ENCODE data around the gene CACNA2D1. TPM values are rescaled to one million over a fixed set of nuclear protein-coding genes. Genes with fewer than 3 reads are reported as not detected.

Gene CACNA2D1
- total RNA-seq, 1 experiment from 2014 or later, result 36.2 TPM

DNA sequence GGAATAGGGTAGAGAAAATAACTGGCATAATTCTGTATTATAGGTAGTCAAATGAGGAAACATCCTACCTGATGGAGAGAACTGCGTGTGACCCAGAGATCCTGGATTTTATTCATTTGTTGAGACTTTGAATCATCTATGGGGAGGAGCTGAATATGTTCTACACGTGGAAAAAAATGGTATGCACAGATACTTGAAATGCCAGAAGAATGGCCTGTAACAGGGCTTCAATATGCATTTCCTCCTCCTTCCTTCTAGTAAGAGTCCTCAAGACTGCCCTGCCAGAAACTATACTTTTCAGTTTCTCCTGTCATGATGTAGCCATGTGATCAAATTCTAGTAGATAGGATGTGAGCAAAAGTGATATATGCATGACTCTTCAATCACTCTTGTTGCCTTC lies 372.1 kb downstream of the CACNA2D1 start:
- Histone ChIP-seq H2AFZ (ENCODE audit: low read length) (no peak overlapping the region), H3K9ac (ENCODE audit: extremely low read depth, insufficient read length, low read length) (no peak overlapping the region), H2BK15ac (ENCODE audit: low read depth, low read length) (no peak overlapping the region), H3K27me3 (ENCODE audit: insufficient read depth, low read length) (no peaks in the 10 kb centered on the region), H3K27ac (ENCODE audit: insufficient read length, low read depth, low read length) (no peak overlapping the region), H3K9me3 (ENCODE audit: control insufficient read depth, low read depth, low read length) (no peaks in the 10 kb centered on the region), H2BK5ac (ENCODE audit: insufficient read length, low read length) (no peak overlapping the region), H4K5ac (ENCODE audit: insufficient read length, low read depth, low read length) (no peak overlapping the region), H3K4me2 (ENCODE audit: insufficient read depth, insufficient read length, low read length) (no peak overlapping the region), H3K23ac (ENCODE audit: insufficient read length, low read depth, low read length) (no peak overlapping the region), H3K79me2 (ENCODE audit: insufficient read depth, low read length) (no peaks in the 10 kb centered on the region), H3K14ac (ENCODE audit: insufficient read depth, low read length) (no peak overlapping the region), H4K20me1 (ENCODE audit: control insufficient read depth, insufficient read depth, insufficient read length) (no peaks in the 10 kb centered on the region), H2AK5ac (ENCODE audit: insufficient read length, low read length) (no peak overlapping the region), H2BK12ac (ENCODE audit: insufficient read length, low read depth, low read length) (no peak overlapping the region), H2BK120ac (ENCODE audit: low read depth, low read length, poor library complexity, severe bottlenecking) (no peak overlapping the region), H3K56ac (ENCODE audit: insufficient read length, low read depth, low read length) (no peak overlapping the region), H3K18ac (ENCODE audit: insufficient read length, low read depth, low read length) (no peak overlapping the region), H4K91ac (ENCODE audit: insufficient read length, low read depth, low read length) (no peak overlapping the region), H4K8ac (replicated peaks; ENCODE audit: insufficient read length, low read depth, low read length) (no peak overlapping the region), H3T11ph (ENCODE audit: low read length) (no peak overlapping the region), H3K4ac (ENCODE audit: low read depth, low read length) (no peak overlapping the region), H3K23me2 (ENCODE audit: insufficient read length, low read depth, low read length, poor library complexity, severe bottlenecking) (no peaks in the 10 kb centered on the region), H3K4me1 (ENCODE audit: insufficient read depth, low read length) (no peaks in the 10 kb centered on the region), H2BK20ac (ENCODE audit: low read depth, low read length, poor library complexity, severe bottlenecking) (no peak overlapping the region), H3K79me1 (ENCODE audit: insufficient read depth, low read depth, low read length, poor library complexity, severe bottlenecking) (no peaks in the 10 kb centered on the region)
- Mint-ChIP-seq H3K9me3 (no peaks in the 10 kb centered on the region), H3K27me3 (ENCODE audit: low read depth) (no peaks in the 10 kb centered on the region), H3K36me3 (ENCODE audit: insufficient read depth in 1 of 3, low read depth in 3 of 3) (no peaks in the 10 kb centered on the region; a peak in 1 of 7 replicates), H3K4me3 (no peak overlapping the region), H3K27ac (no peak overlapping the region; a peak in 1 of 7 replicates), H3K4me1 (0 out of 4 replicates have a peak, but pooled peaks cover 1 to 5% of the 10 kb centered on the region in 2 experiments)
- no CpG with 5 or more reads among the region's 2 CpGs for WGBS (ENCODE audit: extremely low coverage, insufficient read length, low lambda C conversion rate)
- DNase-seq, result no peak
- TF ChIP-seq, protein P1, sequence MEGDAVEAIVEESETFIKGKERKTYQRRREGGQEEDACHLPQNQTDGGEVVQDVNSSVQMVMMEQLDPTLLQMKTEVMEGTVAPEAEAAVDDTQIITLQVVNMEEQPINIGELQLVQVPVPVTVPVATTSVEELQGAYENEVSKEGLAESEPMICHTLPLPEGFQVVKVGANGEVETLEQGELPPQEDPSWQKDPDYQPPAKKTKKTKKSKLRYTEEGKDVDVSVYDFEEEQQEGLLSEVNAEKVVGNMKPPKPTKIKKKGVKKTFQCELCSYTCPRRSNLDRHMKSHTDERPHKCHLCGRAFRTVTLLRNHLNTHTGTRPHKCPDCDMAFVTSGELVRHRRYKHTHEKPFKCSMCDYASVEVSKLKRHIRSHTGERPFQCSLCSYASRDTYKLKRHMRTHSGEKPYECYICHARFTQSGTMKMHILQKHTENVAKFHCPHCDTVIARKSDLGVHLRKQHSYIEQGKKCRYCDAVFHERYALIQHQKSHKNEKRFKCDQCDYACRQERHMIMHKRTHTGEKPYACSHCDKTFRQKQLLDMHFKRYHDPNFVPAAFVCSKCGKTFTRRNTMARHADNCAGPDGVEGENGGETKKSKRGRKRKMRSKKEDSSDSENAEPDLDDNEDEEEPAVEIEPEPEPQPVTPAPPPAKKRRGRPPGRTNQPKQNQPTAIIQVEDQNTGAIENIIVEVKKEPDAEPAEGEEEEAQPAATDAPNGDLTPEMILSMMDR (conservative IDR thresholded peaks at IDR 0.05), result no peak
